Tibial artery (tissue), 4 donors: ENCODE results near the gene IGF2BP1.

Experiments
- DNase-seq, 2 donors: peaks; one replicate each; pipeline ENCODE4 v3.0.0-alpha.2; 2019
- H3K27ac ChIP-seq, 2 donors: fragments of 200-600 bp; sonication (generic) in 1 of 2; 1 replicate in 1 of 2; 2 replicates in 1 of 2; pipeline ENCODE4 v1.5.1; 2018 to 2019; ENCODE audit warnings: mild to moderate bottlenecking in 1 of 2
- H3K27me3 ChIP-seq, 2 donors: fragments of 200-600 bp; sonication (generic) in 1 of 2; one replicate each; pipeline versions ENCODE4 v1.5.1 to v1.6.0; 2016 to 2019
- H3K36me3 ChIP-seq, 3 donors: fragments of 200-600 bp; sonication (generic) in 2 of 3; one replicate each; pipeline ENCODE4 v1.5.1; 2016 to 2019; ENCODE audit warnings: mild to moderate bottlenecking in 2 of 3
- H3K4me1 ChIP-seq, 4 donors: fragments of 200-600 bp; sonication (generic) in 2 of 4; 1 replicate in 3 of 4; 2 replicates in 1 of 4; pipeline ENCODE4 v1.5.1; 2016 to 2019
- H3K4me3 ChIP-seq, 2 donors: fragments of 200-600 bp; sonication (generic) in 1 of 2; 1 replicate in 1 of 2; 2 replicates in 1 of 2; pipeline ENCODE4 v1.5.1; 2018 to 2019; ENCODE audit warnings: mild to moderate bottlenecking in 2 of 2
- H3K9me3 ChIP-seq, 3 donors: fragments of 200-600 bp; sonication (generic) in 1 of 3; one replicate each; pipeline ENCODE4 v1.5.1; 2016 to 2019
- CTCF ChIP-seq, 2 experiments: fragments of 200-600 bp in 1 of 2; fragments of 450-650 bp in 1 of 2; IDR thresholded peaks; one replicate each; pipeline ENCODE4 v1.5.1; 2017 to 2019; ENCODE audit warnings: antibody characterized with exemption in 2 of 2, mild to moderate bottlenecking in 1 of 2, moderate library complexity in 1 of 2
- intact Hi-C: fragments of 100-400 bp; cut with DNase I; formaldehyde crosslinking; loops from one replicate; pipeline ENCODE4 v1.15.0; 2023; ENCODE audit warnings: low total_unique reads

The IGF2BP1 gene

DNA sequence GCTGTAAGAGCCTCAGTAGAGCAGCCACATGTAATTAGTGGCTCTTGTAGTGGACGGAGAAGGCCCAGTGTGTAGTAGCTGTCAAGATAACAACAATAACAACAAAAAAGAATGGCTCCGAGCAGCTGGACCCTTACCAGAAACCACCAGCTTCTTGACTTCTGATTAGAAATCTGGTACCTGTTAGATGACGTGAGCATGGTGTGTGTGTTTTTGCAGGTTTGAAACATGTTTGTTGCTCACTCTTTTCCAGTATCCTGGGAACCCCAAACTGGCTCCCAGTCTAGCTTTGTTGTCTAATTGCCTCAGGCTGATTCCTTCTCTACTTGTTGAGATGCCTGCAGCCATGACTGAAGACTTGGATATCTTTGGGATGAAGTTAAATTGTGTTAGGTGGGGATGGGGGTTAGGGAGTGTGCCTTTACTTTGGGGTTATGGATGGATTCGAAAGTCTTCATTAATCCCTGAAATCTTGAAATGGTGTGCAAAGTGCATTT, 21.0 kb downstream of the IGF2BP1 start:
- no peak for DNase-seq
- Histone ChIP-seq H3K27ac (no peak overlapping the region), H3K9me3 (no peaks in the 10 kb centered on the region), H3K36me3 (no peaks in the 10 kb centered on the region), H3K4me3 (no peak overlapping the region), H3K27me3 (peaks cover 2 to 68% of the 10 kb centered on the region in 2 donors), H3K4me1 (peaks cover 0 to 20% (median 14%) of the 10 kb centered on the region in 4 donors)
- intact Hi-C loops = no loop called here
- no peak for TF ChIP-seq CTCF (IDR thresholded peaks at IDR 0.05)

DNA sequence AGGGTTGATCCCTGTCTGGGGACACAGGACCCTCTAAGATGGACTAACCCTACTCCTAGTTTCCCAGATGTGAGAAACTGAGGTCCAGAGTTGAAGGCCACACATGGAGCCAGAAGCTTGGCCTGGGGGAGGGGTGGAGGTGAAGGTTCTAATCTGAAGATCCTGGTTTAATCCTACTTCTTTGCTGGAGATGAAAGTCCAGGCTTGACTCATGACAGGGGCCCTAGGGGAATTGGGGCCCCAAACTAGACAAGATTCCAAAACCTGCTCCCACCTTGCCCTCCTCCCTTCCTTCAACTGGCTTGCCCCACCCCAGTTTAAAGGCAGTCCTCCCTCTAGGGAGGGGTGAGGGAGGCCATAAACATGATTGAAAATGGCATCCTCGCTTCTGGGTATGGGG, 21.6 kb downstream of the IGF2BP1 start:
- no peak for TF ChIP-seq CTCF (IDR thresholded peaks at IDR 0.05)
- Histone ChIP-seq H3K36me3 (no peaks in the 10 kb centered on the region), H3K4me1 (peaks cover 0 to 15% (median 12%) of the 10 kb centered on the region in 4 donors), H3K27ac (no peak overlapping the region), H3K27me3 (peaks cover 0 to 63% of the 10 kb centered on the region in 2 donors), H3K4me3 (no peak overlapping the region), H3K9me3 (no peaks in the 10 kb centered on the region)
- DNase-seq = no peak
- intact Hi-C loops = no loop called here

- no peak overlapping the region for H3K4me3 ChIP-seq
- peaks cover 0 to 47% of the 10 kb centered on the region in 2 donors for H3K27me3 ChIP-seq
- intact Hi-C loops = no loop called here
- H3K27ac ChIP-seq = no peak overlapping the region
- no peaks in the 10 kb centered on the region for H3K36me3 ChIP-seq
- H3K4me1 ChIP-seq = peaks cover 0 to 13% (median 10%) of the 10 kb centered on the region in 4 donors
- DNase-seq = peak in 1 of 2 donors; percentile 3
- H3K9me3 ChIP-seq = no peaks in the 10 kb centered on the region
- no peak for TF ChIP-seq CTCF (IDR thresholded peaks at IDR 0.05)
These were observed 23.4 kb downstream of the IGF2BP1 start for GRCh38 chr17:49020609-49021008.

- intact Hi-C loops = no loop called here
- H3K9me3 ChIP-seq = no peaks in the 10 kb centered on the region
- TF ChIP-seq CTCF (IDR thresholded peaks at IDR 0.05) = no peak
- peaks cover 0 to 9% (median 8%) of the 10 kb centered on the region in 4 donors for H3K4me1 ChIP-seq
- peak in 1 of 2 donors; percentile 29 for DNase-seq
- H3K27ac ChIP-seq = no peak overlapping the region
- no peak overlapping the region for H3K4me3 ChIP-seq
- H3K36me3 ChIP-seq = no peaks in the 10 kb centered on the region
- peaks cover 0 to 45% of the 10 kb centered on the region in 2 donors for H3K27me3 ChIP-seq
These were observed 24.0 kb downstream of the IGF2BP1 start for GRCh38 chr17:49021095-49021767.

DNA sequence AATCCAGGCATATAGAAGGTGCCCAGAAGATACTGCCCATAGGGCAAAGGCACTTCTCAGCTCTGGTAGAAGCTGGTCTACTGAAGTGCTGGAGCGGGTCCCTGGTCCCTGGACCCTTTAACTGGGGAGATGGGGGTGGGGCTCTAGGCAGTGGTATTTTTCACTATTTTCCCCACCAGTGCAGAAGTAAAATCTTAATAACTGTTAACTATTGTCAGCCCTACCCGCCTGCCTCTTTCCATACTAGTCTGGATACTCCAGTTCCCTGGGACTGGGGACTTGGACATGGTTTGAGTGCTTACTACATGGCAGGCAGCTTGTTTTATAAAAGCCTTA, 24.6 kb downstream of the IGF2BP1 start:
- TF ChIP-seq CTCF (IDR thresholded peaks at IDR 0.05) = no peak
- Histone ChIP-seq H3K9me3 (no peaks in the 10 kb centered on the region), H3K27me3 (peaks cover 0 to 41% of the 10 kb centered on the region in 2 donors), H3K4me1 (peaks cover 0 to 4% (median 3%) of the 10 kb centered on the region in 4 donors), H3K4me3 (no peak overlapping the region), H3K36me3 (no peaks in the 10 kb centered on the region), H3K27ac (no peak overlapping the region)
- DNase-seq = no peak
- intact Hi-C loops = no loop called here
